ENCODE measurements around the gene PODXL.

PODXL gene

GRCh38 chr7:131563918-131564317 lies 7.5 kb upstream of the PODXL start:
- DNase-seq: no peak
- no peak for TF ChIP-seq CTCF (IDR thresholded peaks at IDR 0.05; ENCODE audit: low read depth, low read length)
- no peak overlapping the region for H3K27ac ChIP-seq
- no peak overlapping the region for H3K4me3 ChIP-seq (ENCODE audit: low read depth, low read length)
- H3K36me3 ChIP-seq: no peaks in the 10 kb centered on the region
- H3K27me3 ChIP-seq (ENCODE audit: insufficient read depth, low read depth, severe bottlenecking): no peaks in the 10 kb centered on the region
- H3K9me3 ChIP-seq (ENCODE audit: severe bottlenecking): no peaks in the 10 kb centered on the region

GRCh38 chr7:131562941-131563340 lies 6.5 kb upstream of the PODXL start:
- no peak for DNase-seq

GRCh38 chr7:131560061-131560460 lies 3.6 kb upstream of the PODXL start:
- H3K4me3 ChIP-seq (ENCODE audit: low read depth, low read length): no peak overlapping the region
- DNase-seq: no peak
- no peak for TF ChIP-seq CTCF (IDR thresholded peaks at IDR 0.05; ENCODE audit: low read depth, low read length)
- no peak overlapping the region for H3K27ac ChIP-seq
- H3K27me3 ChIP-seq (ENCODE audit: insufficient read depth, low read depth, severe bottlenecking): no peaks in the 10 kb centered on the region
- H3K36me3 ChIP-seq: no peaks in the 10 kb centered on the region
- no peaks in the 10 kb centered on the region for H3K9me3 ChIP-seq (ENCODE audit: severe bottlenecking)

More at GRCh38 chr7:131562941-131563340, 6.5 kb upstream of the PODXL start:
- H3K9me3 ChIP-seq (ENCODE audit: severe bottlenecking): no peaks in the 10 kb centered on the region
- H3K36me3 ChIP-seq: no peaks in the 10 kb centered on the region
- no peak overlapping the region for H3K4me3 ChIP-seq (ENCODE audit: low read depth, low read length)
- no peak for TF ChIP-seq CTCF (IDR thresholded peaks at IDR 0.05; ENCODE audit: low read depth, low read length)
- H3K27ac ChIP-seq: no peak overlapping the region
- no peaks in the 10 kb centered on the region for H3K27me3 ChIP-seq (ENCODE audit: insufficient read depth, low read depth, severe bottlenecking)

- H3K27ac ChIP-seq: peak overlapping the region; percentile 92
- H3K4me3 ChIP-seq (ENCODE audit: low read depth, low read length): peak overlapping the region; percentile 82
- DNase-seq: peak; percentile 92
- TF ChIP-seq CTCF (IDR thresholded peaks at IDR 0.05; ENCODE audit: low read depth, low read length): no peak
- H3K36me3 ChIP-seq: peaks cover 5% of the 10 kb centered on the region
- H3K27me3 ChIP-seq (ENCODE audit: insufficient read depth, low read depth, severe bottlenecking): no peaks in the 10 kb centered on the region
- no peaks in the 10 kb centered on the region for H3K9me3 ChIP-seq (ENCODE audit: severe bottlenecking)
These were observed 1.4 kb upstream of the PODXL start for GRCh38 chr7:131557652-131558385.

- TF ChIP-seq CTCF (IDR thresholded peaks at IDR 0.05; ENCODE audit: low read depth, low read length): no peak
- DNase-seq: no peak
- Histone ChIP-seq H3K9me3 (ENCODE audit: severe bottlenecking) (no peaks in the 10 kb centered on the region), H3K27ac (peak overlapping the region; percentile 92), H3K4me3 (ENCODE audit: low read depth, low read length) (peak overlapping the region; percentile 82), H3K27me3 (ENCODE audit: insufficient read depth, low read depth, severe bottlenecking) (no peaks in the 10 kb centered on the region), H3K36me3 (peaks cover 5% of the 10 kb centered on the region)
These were observed 652 bp upstream of the PODXL start for GRCh38 chr7:131556909-131557651.

Data from WERI-Rb-1 (cell line).